ENCODE data around the gene PCDH15. TPM values are rescaled to one million over a fixed set of nuclear protein-coding genes. Genes with fewer than 3 reads are reported as not detected.

Gene PCDH15
- total RNA-seq, 1 experiment from 2014 or later: 0.59 TPM

DNA sequence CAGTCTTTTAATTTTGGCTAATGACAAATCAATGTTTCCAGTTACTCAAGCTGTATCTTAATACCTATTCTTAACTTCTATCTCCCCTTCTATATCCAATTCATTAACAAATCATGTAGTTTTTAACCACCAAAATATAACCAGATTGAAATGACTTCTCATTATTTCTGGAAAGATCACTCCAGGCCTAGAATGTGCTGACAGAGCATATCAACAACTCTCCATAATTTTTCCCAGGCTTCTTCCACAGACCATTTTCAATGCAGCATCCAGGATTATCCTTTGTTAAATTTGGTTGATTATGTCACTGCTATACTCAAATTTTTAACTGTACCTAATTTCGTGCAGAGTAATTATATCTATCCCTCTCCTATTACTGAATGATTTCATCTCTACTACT, 704.1 kb downstream of the PCDH15 start (continued):
- TF ChIP-seq SMAD4 (CRISPR knock-in tag; IDR thresholded peaks at IDR 0.05) (no peak), TCF7 (CRISPR knock-in tag; IDR thresholded peaks at IDR 0.05; ENCODE audit: low read depth) (no peak), ZNF232 (CRISPR knock-in tag; IDR thresholded peaks at IDR 0.05) (no peak), NR1H2 (CRISPR knock-in tag; IDR thresholded peaks at IDR 0.05) (no peak), FOXK1 (CRISPR knock-in tag; IDR thresholded peaks at IDR 0.05) (no peak), EMX1 (CRISPR knock-in tag; IDR thresholded peaks at IDR 0.05) (no peak), CTCF (IDR thresholded peaks at IDR 0.05) (no peak)
- TF ChIP-seq, protein P1, sequence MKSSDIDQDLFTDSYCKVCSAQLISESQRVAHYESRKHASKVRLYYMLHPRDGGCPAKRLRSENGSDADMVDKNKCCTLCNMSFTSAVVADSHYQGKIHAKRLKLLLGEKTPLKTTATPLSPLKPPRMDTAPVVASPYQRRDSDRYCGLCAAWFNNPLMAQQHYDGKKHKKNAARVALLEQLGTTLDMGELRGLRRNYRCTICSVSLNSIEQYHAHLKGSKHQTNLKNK (CRISPR knock-in tag; IDR thresholded peaks at IDR 0.05): no peak
- TF ChIP-seq, protein P2, sequence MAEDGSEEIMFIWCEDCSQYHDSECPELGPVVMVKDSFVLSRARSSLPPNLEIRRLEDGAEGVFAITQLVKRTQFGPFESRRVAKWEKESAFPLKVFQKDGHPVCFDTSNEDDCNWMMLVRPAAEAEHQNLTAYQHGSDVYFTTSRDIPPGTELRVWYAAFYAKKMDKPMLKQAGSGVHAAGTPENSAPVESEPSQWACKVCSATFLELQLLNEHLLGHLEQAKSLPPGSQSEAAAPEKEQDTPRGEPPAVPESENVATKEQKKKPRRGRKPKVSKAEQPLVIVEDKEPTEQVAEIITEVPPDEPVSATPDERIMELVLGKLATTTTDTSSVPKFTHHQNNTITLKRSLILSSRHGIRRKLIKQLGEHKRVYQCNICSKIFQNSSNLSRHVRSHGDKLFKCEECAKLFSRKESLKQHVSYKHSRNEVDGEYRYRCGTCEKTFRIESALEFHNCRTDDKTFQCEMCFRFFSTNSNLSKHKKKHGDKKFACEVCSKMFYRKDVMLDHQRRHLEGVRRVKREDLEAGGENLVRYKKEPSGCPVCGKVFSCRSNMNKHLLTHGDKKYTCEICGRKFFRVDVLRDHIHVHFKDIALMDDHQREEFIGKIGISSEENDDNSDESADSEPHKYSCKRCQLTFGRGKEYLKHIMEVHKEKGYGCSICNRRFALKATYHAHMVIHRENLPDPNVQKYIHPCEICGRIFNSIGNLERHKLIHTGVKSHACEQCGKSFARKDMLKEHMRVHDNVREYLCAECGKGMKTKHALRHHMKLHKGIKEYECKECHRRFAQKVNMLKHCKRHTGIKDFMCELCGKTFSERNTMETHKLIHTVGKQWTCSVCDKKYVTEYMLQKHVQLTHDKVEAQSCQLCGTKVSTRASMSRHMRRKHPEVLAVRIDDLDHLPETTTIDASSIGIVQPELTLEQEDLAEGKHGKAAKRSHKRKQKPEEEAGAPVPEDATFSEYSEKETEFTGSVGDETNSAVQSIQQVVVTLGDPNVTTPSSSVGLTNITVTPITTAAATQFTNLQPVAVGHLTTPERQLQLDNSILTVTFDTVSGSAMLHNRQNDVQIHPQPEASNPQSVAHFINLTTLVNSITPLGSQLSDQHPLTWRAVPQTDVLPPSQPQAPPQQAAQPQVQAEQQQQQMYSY (CRISPR knock-in tag; IDR thresholded peaks at IDR 0.05): no peak

DNA sequence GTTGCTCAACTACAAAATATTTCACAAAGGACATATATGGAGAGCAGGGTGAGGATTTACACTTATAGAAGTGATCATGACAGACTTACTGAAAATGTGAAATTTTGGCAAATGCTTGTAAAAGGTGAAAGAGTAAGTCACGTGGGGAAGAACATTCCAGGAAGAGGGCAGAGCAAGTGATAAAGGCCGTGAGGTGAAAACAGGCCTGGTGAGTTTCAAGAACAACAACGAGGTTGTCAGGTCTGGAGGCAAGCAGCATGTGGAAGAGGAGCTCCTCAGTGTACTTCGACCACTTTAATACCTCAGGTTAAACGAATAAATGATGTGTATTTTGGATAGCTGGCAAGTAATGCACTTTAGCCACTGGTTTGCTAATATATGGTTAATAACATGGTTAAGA, 706.7 kb downstream of the PCDH15 start:
- no peak for DNase-seq (ENCODE audit: low spot score)

More for the DNA sequence above, 706.7 kb downstream of the PCDH15 start:
- ChIA-PET CTCF (no interaction called here), POLR2A (no interaction called here)
- no peak overlapping the region for H3K27ac Mint-ChIP-seq
- no peaks in the 10 kb centered on the region for H3K27me3 Mint-ChIP-seq (ENCODE audit: low read depth)
- no peak for TF ChIP-seq E2F1 (CRISPR knock-in tag; IDR thresholded peaks at IDR 0.05)
- TF ChIP-seq ZNF317 (CRISPR knock-in tag; IDR thresholded peaks at IDR 0.05; ENCODE audit: borderline replicate concordance, low read depth): no peak
- TF ChIP-seq SMAD3 (CRISPR knock-in tag; IDR thresholded peaks at IDR 0.05; ENCODE audit: borderline replicate concordance): no peak
- no peak for TF ChIP-seq RORB (CRISPR knock-in tag; IDR thresholded peaks at IDR 0.05)
- TF ChIP-seq ZNF121 (CRISPR knock-in tag; IDR thresholded peaks at IDR 0.05): no peak
- TF ChIP-seq CDX4 (CRISPR knock-in tag; IDR thresholded peaks at IDR 0.05; ENCODE audit: borderline replicate concordance): no peak
- no peak for TF ChIP-seq ATF3 (CRISPR knock-in tag; conservative IDR thresholded peaks at IDR 0.05)
- TF ChIP-seq, protein P3, sequence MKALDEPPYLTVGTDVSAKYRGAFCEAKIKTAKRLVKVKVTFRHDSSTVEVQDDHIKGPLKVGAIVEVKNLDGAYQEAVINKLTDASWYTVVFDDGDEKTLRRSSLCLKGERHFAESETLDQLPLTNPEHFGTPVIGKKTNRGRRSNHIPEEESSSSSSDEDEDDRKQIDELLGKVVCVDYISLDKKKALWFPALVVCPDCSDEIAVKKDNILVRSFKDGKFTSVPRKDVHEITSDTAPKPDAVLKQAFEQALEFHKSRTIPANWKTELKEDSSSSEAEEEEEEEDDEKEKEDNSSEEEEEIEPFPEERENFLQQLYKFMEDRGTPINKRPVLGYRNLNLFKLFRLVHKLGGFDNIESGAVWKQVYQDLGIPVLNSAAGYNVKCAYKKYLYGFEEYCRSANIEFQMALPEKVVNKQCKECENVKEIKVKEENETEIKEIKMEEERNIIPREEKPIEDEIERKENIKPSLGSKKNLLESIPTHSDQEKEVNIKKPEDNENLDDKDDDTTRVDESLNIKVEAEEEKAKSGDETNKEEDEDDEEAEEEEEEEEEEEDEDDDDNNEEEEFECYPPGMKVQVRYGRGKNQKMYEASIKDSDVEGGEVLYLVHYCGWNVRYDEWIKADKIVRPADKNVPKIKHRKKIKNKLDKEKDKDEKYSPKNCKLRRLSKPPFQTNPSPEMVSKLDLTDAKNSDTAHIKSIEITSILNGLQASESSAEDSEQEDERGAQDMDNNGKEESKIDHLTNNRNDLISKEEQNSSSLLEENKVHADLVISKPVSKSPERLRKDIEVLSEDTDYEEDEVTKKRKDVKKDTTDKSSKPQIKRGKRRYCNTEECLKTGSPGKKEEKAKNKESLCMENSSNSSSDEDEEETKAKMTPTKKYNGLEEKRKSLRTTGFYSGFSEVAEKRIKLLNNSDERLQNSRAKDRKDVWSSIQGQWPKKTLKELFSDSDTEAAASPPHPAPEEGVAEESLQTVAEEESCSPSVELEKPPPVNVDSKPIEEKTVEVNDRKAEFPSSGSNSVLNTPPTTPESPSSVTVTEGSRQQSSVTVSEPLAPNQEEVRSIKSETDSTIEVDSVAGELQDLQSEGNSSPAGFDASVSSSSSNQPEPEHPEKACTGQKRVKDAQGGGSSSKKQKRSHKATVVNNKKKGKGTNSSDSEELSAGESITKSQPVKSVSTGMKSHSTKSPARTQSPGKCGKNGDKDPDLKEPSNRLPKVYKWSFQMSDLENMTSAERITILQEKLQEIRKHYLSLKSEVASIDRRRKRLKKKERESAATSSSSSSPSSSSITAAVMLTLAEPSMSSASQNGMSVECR (CRISPR knock-in tag; IDR thresholded peaks at IDR 0.05; ENCODE audit: borderline replicate concordance): no peak
- no peak for TF ChIP-seq TEAD4 (CRISPR knock-in tag; IDR thresholded peaks at IDR 0.05)
- TF ChIP-seq, protein P4, sequence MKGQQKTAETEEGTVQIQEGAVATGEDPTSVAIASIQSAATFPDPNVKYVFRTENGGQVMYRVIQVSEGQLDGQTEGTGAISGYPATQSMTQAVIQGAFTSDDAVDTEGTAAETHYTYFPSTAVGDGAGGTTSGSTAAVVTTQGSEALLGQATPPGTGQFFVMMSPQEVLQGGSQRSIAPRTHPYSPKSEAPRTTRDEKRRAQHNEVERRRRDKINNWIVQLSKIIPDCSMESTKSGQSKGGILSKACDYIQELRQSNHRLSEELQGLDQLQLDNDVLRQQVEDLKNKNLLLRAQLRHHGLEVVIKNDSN (CRISPR knock-in tag; IDR thresholded peaks at IDR 0.05): no peak
- TF ChIP-seq ZNF232 (CRISPR knock-in tag; IDR thresholded peaks at IDR 0.05): no peak
- no peak for TF ChIP-seq PRRX2 (CRISPR knock-in tag; IDR thresholded peaks at IDR 0.05)
- no peak for TF ChIP-seq NR2C2 (CRISPR knock-in tag; IDR thresholded peaks at IDR 0.05)
- TF ChIP-seq ZNF219 (CRISPR knock-in tag; IDR thresholded peaks at IDR 0.05; ENCODE audit: borderline replicate concordance): no peak
- TF ChIP-seq FOXJ3 (CRISPR knock-in tag; IDR thresholded peaks at IDR 0.05; ENCODE audit: borderline replicate concordance): no peak
- no peak for TF ChIP-seq KAT7 (CRISPR knock-in tag; IDR thresholded peaks at IDR 0.05; ENCODE audit: borderline replicate concordance)
- H3K4me1 Mint-ChIP-seq: peaks cover 5% of the 10 kb centered on the region
- H3K4me3 Mint-ChIP-seq: no peak overlapping the region
- peak; percentile 68 for ATAC-seq
- H3K9me3 Mint-ChIP-seq: no peaks in the 10 kb centered on the region
- no peaks in the 10 kb centered on the region for H3K36me3 Mint-ChIP-seq

All from WTC11 (cell line).